ENCODE data around the gene SLC39A6. TPM values are rescaled to one million over a fixed set of nuclear protein-coding genes. Genes with fewer than 3 reads are reported as not detected.

Gene SLC39A6
- total RNA-seq, 1 experiment from 2014 or later, result 33.9 TPM

DNA sequence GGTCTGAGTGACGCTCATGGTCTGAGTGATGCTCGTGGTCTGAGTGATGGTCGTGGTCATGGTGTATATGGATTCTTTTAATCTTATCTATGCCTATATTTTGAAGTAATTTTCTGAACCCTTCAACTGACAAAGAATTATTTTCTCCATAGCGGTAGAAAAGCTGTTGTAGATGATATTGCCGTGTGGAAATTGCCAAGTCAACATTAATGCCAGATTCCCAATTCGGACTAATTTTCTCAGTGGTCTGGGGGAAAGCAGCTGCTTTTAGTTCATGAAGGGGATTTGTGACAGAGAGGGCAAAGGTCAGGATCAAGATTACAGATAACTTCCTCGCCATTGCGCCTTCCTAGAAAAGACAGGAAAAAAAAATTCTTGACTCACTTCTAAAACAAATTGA lies 2.5 kb downstream of the SLC39A6 start:
- no peak overlapping the region for H2BK120ac ChIP-seq (ENCODE audit: low read depth, low read length, poor library complexity, severe bottlenecking)
- H3K56ac ChIP-seq (ENCODE audit: insufficient read length, low read depth, low read length), result no peak overlapping the region
- H3K23me2 ChIP-seq (ENCODE audit: insufficient read length, low read depth, low read length, poor library complexity, severe bottlenecking), result peaks cover 9% of the 10 kb centered on the region
- H3T11ph ChIP-seq (ENCODE audit: low read length), result no peak overlapping the region
- DNase-seq, result no peak
- H3K4me3 Mint-ChIP-seq, result peak overlapping the region in 1 of 2 experiments; percentile 16; a peak in 1 of 5 replicates
- H3K4me2 ChIP-seq (ENCODE audit: insufficient read depth, insufficient read length, low read length), result no peak overlapping the region
- H3K79me2 ChIP-seq (ENCODE audit: insufficient read depth, low read length), result peaks cover 17% of the 10 kb centered on the region
- H3K27ac ChIP-seq (ENCODE audit: insufficient read length, low read depth, low read length), result no peak overlapping the region
- no peak overlapping the region for H2BK15ac ChIP-seq (ENCODE audit: low read depth, low read length)
- H2AFZ ChIP-seq (ENCODE audit: low read length), result no peak overlapping the region
- no peak overlapping the region for H3K4ac ChIP-seq (ENCODE audit: low read depth, low read length)
- H3K18ac ChIP-seq (ENCODE audit: insufficient read length, low read depth, low read length), result no peak overlapping the region
- WGBS (ENCODE audit: extremely low coverage, insufficient read length, low lambda C conversion rate), result no CpG with 5 or more reads among the region's 8 CpGs
- no peak overlapping the region for H3K9ac ChIP-seq (ENCODE audit: extremely low read depth, insufficient read length, low read length)
- no peak overlapping the region for H2BK5ac ChIP-seq (ENCODE audit: insufficient read length, low read length)
- no peaks in the 10 kb centered on the region for H4K20me1 ChIP-seq (ENCODE audit: control insufficient read depth, insufficient read depth, insufficient read length)
- H2AK5ac ChIP-seq (ENCODE audit: insufficient read length, low read length), result no peak overlapping the region
- no peaks in the 10 kb centered on the region; a peak in 1 of 5 replicates for H3K9me3 Mint-ChIP-seq
- no peak overlapping the region for H2BK12ac ChIP-seq (ENCODE audit: insufficient read length, low read depth, low read length)
- no peak overlapping the region for H3K27ac Mint-ChIP-seq
- H4K8ac ChIP-seq (replicated peaks; ENCODE audit: insufficient read length, low read depth, low read length), result no peak overlapping the region
- H3K9me3 ChIP-seq (ENCODE audit: control insufficient read depth, low read depth, low read length), result no peaks in the 10 kb centered on the region
- peaks cover 5% of the 10 kb centered on the region for H3K79me1 ChIP-seq (ENCODE audit: insufficient read depth, low read depth, low read length, poor library complexity, severe bottlenecking)
- H4K5ac ChIP-seq (ENCODE audit: insufficient read length, low read depth, low read length), result no peak overlapping the region
- no peaks in the 10 kb centered on the region for H3K27me3 ChIP-seq (ENCODE audit: insufficient read depth, low read length)
- peaks cover 17 to 23% of the 10 kb centered on the region in 2 experiments for H3K4me1 Mint-ChIP-seq
- H3K36me3 Mint-ChIP-seq (ENCODE audit: insufficient read depth in 1 of 3, low read depth in 3 of 3), result peaks cover 4 to 52% (median 52%) of the 10 kb centered on the region in 3 experiments; a peak in 6 of 7 replicates
- TF ChIP-seq, protein P1, sequence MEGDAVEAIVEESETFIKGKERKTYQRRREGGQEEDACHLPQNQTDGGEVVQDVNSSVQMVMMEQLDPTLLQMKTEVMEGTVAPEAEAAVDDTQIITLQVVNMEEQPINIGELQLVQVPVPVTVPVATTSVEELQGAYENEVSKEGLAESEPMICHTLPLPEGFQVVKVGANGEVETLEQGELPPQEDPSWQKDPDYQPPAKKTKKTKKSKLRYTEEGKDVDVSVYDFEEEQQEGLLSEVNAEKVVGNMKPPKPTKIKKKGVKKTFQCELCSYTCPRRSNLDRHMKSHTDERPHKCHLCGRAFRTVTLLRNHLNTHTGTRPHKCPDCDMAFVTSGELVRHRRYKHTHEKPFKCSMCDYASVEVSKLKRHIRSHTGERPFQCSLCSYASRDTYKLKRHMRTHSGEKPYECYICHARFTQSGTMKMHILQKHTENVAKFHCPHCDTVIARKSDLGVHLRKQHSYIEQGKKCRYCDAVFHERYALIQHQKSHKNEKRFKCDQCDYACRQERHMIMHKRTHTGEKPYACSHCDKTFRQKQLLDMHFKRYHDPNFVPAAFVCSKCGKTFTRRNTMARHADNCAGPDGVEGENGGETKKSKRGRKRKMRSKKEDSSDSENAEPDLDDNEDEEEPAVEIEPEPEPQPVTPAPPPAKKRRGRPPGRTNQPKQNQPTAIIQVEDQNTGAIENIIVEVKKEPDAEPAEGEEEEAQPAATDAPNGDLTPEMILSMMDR (conservative IDR thresholded peaks at IDR 0.05), result no peak
- no peak overlapping the region for H3K14ac ChIP-seq (ENCODE audit: insufficient read depth, low read length)
- H2BK20ac ChIP-seq (ENCODE audit: low read depth, low read length, poor library complexity, severe bottlenecking), result no peak overlapping the region
- no peak overlapping the region for H3K23ac ChIP-seq (ENCODE audit: insufficient read length, low read depth, low read length)
- 0 out of 2 replicates have a peak, but pooled peaks cover 1% of the 10 kb centered on the region for H3K4me1 ChIP-seq (ENCODE audit: insufficient read depth, low read length)
- no peak overlapping the region for H4K91ac ChIP-seq (ENCODE audit: insufficient read length, low read depth, low read length)
- H3K27me3 Mint-ChIP-seq (ENCODE audit: low read depth), result no peaks in the 10 kb centered on the region; the same call in 1 of the 2 replicates

Data from H9 (cell line).